ENCODE data around the gene SMAD7.

The SMAD7 gene

DNA sequence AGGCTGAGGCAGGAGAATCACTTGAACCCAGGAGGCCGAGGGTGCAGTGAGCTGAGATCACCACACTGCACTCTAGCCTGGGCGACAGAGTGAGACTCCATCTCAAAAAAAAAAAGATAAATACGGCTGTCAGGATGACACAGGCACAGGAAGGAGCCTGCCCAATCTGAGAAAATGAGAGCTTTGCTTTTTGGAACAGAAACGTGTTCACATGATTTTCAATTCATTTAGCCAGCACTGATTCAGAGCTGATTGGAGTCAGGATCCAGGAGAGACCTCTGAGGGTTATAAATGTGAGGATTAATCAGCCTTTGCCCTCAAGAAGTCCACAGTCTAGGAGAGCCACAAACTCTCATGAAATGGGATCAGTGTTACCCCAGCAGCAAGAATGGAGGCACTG is 6.9 kb upstream of the SMAD7 start:
- Mint-ChIP-seq H3K27me3 (peaks cover 3% of the 10 kb centered on the region), H3K27ac (no peak overlapping the region), H3K36me3 (no peaks in the 10 kb centered on the region), H3K9me3 (ENCODE audit: low read depth) (no peaks in the 10 kb centered on the region), H3K4me1 (ENCODE audit: low read depth) (peaks cover 25% of the 10 kb centered on the region), H3K4me3 (no peak overlapping the region)

DNA sequence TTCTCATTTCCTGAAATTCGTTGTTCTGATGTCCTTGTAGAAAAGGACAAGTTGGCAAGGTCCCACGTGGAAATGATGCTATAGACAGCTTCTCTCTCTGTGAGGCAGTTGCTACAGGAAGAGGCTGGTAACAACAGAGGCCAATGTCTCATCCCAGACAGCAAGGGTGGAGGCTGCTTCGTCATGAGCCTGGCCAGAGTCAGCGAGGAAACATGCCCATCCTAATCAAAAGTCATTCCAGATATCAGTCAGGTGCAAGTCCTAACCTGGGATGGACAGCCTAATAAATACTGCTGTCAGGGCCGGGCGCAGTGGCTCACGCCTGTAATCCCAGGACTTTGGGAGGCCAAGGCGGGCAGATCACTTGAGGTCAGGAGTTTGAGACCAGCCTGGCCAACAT is 6.4 kb upstream of the SMAD7 start:
- peaks cover 22% of the 10 kb centered on the region for H3K4me1 Mint-ChIP-seq (ENCODE audit: low read depth)
- H3K27me3 Mint-ChIP-seq, result no peaks in the 10 kb centered on the region
- no peaks in the 10 kb centered on the region for H3K36me3 Mint-ChIP-seq
- no peaks in the 10 kb centered on the region for H3K9me3 Mint-ChIP-seq (ENCODE audit: low read depth)
- H3K27ac Mint-ChIP-seq, result peak overlapping the region; percentile 28
- H3K4me3 Mint-ChIP-seq, result no peak overlapping the region

DNA sequence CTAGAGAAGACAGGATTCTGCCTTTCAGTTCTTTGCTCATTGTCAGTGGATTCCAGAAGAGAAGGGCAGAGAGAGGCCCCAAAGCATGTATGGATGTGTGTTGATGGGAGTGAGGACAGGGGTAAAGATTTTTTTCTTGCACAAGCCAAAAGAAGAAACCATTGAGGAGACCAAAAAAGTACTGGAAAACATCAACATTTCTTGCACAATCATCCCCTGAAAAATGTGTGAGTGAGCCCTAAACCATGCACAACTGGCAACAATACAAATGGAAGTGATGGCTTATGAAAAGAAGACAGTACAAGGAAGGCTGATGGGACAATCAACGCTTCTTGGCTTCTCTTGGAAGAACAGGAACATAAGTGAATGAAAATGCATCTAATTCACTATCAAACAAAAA is 5.6 kb upstream of the SMAD7 start:
- no peak overlapping the region for H3K27ac Mint-ChIP-seq
- H3K36me3 Mint-ChIP-seq, result no peaks in the 10 kb centered on the region

DNA sequence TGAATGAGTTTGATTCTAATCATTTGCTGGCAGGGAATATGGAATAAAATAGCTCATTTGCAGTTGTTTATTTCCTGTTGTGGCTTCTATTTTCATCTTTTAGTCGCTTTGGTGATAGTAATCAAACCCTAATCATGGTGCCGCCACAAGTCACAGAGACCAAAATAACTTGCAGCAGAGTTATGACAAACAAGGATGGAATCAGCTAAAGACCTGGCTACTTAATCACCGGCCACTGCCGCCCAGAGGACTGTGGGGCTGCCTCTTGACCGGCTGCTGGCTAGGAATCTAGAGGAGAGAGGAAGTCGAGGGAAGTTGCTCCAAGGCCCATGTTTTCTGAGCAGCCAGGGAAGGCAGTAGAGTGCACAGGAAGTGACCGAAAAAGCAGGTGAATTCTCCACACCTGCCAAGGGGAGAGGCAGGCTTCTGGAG is 5.1 kb upstream of the SMAD7 start:
- Mint-ChIP-seq H3K27ac (no peak overlapping the region), H3K36me3 (no peaks in the 10 kb centered on the region), H3K27me3 (no peaks in the 10 kb centered on the region), H3K4me1 (ENCODE audit: low read depth) (peaks cover 25% of the 10 kb centered on the region), H3K4me3 (no peak overlapping the region), H3K9me3 (ENCODE audit: low read depth) (no peaks in the 10 kb centered on the region)

More for the DNA sequence above, 5.6 kb upstream of the SMAD7 start:
- Mint-ChIP-seq H3K4me3 (no peak overlapping the region), H3K9me3 (ENCODE audit: low read depth) (no peaks in the 10 kb centered on the region), H3K27me3 (no peaks in the 10 kb centered on the region), H3K4me1 (ENCODE audit: low read depth) (peaks cover 23% of the 10 kb centered on the region)

DNA sequence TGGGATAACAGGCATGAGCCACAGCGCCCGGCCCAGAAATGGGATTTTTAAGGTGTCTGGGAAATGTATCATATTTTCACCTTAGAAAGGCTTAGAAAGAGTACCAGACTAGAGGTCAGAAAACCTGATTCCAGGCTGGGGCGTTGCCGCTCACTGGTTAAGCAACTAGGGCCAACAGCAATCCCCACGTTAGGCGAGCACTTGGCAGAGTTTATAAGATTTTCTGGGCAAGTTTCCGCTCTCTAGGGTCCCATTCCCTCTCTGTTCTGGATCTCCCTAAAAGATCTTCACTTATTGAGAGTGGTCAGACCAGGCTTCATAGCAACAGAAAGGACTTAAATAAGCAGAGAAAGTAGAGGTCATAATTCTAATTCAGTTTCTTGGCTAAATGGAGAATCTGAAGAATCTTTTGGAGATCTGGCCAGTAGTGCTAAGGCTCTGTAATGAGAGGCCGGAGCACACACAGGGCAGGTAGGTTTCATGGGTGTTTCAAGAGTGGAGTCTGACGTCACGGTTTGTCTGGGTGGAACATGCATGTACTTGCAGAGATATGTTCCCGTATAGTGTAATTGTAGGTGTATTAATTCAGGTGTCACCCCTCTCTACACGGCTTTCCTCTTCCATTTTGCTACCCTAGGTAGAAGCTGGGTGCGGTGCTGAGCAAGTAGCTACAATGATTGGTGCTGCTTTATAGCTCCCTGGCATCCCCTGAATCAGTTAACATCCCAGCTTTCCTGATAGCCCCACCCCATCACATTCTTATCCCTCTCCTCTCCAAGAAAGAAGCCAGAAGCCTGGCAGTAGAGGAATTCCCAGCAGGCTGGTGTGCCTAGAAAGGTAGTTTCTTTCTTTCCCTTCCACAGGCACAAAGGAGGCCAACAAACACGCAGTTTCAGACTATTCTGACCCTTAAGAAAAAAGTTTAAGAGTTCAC is 4.4 kb upstream of the SMAD7 start:
- Mint-ChIP-seq H3K9me3 (ENCODE audit: low read depth) (no peaks in the 10 kb centered on the region), H3K27me3 (no peaks in the 10 kb centered on the region), H3K27ac (no peak overlapping the region), H3K4me1 (ENCODE audit: low read depth) (peaks cover 26% of the 10 kb centered on the region), H3K4me3 (no peak overlapping the region), H3K36me3 (no peaks in the 10 kb centered on the region)

DNA sequence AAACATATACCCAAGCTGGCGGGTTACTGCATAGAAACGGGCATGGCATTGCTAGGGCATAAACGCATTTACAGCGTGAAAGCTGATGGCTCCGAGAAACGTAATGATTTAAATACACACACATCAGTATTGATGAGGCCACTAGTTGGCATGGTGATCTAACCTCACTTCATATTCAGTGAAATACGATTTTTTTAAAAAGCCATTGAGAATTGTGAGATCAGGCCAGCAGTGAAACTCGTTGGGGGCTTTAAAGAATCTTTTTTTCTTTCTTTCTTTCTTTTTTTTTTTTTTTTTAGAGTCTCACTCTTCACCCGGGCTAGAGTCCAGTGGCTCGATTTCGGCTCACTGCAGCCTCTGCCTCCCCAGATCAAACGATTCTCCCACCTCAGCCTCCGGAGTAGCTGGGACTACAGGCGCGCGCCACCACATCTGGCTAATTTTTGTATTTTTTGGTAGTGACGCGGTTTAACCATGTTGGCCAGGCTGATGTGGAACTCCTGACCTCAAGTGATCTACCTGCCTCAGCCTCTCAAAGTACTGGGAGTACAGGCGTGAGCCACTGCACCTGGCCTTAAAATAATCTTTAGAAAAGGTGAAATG is 2.4 kb upstream of the SMAD7 start:
- H3K4me1 Mint-ChIP-seq (ENCODE audit: low read depth), result peaks cover 33% of the 10 kb centered on the region
- no peak overlapping the region for H3K27ac Mint-ChIP-seq

DNA sequence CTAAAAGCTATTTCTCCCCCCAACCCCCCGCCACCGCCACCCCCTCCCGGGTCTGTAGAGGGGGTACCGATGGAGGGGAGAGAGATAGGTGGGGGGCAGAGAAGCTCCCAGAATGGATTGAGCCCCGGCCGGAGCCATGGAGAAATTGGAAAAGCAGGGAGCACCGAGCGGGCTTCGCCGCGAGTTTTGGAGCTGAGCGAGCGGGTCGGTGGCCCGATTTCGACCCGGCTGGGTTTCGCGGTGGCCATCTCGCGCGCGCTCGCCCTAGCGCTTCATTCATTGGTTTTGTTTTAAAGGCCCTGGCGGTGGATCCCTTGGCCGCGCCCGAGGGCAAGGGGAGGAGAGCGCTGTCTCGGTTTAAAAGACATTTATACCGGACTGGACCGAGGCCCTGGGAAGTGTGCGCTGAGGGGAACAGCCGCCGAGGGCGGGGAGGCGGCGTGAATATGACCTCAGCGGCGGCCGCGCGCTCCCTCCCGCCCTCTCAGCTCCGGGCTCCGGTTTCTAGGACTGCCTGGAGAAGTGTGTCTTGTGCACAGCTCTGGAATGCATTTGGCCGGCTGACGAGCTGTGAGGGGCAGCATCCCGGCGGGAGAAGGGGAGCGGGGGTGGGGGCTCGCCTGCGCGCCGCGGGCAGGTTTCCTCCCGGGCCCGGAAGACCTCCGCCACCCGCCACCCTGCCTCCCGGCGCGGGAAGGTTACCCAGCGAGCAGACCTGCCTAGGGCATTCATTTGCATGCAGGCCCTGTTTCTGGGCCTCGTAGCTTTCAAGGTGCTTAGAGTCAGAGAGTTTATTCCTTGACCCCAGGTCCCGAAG is 1.7 kb upstream of the SMAD7 start:
- Mint-ChIP-seq H3K4me1 (ENCODE audit: low read depth) (peaks cover 40% of the 10 kb centered on the region), H3K4me3 (peak overlapping the region; percentile 88), H3K9me3 (ENCODE audit: low read depth) (no peaks in the 10 kb centered on the region), H3K27ac (peak overlapping the region; percentile 96), H3K36me3 (no peaks in the 10 kb centered on the region), H3K27me3 (no peaks in the 10 kb centered on the region)

More for the DNA sequence above, 2.4 kb upstream of the SMAD7 start:
- Mint-ChIP-seq H3K27me3 (no peaks in the 10 kb centered on the region), H3K36me3 (no peaks in the 10 kb centered on the region), H3K4me3 (peak overlapping the region; percentile 88), H3K9me3 (ENCODE audit: low read depth) (no peaks in the 10 kb centered on the region)

DNA sequence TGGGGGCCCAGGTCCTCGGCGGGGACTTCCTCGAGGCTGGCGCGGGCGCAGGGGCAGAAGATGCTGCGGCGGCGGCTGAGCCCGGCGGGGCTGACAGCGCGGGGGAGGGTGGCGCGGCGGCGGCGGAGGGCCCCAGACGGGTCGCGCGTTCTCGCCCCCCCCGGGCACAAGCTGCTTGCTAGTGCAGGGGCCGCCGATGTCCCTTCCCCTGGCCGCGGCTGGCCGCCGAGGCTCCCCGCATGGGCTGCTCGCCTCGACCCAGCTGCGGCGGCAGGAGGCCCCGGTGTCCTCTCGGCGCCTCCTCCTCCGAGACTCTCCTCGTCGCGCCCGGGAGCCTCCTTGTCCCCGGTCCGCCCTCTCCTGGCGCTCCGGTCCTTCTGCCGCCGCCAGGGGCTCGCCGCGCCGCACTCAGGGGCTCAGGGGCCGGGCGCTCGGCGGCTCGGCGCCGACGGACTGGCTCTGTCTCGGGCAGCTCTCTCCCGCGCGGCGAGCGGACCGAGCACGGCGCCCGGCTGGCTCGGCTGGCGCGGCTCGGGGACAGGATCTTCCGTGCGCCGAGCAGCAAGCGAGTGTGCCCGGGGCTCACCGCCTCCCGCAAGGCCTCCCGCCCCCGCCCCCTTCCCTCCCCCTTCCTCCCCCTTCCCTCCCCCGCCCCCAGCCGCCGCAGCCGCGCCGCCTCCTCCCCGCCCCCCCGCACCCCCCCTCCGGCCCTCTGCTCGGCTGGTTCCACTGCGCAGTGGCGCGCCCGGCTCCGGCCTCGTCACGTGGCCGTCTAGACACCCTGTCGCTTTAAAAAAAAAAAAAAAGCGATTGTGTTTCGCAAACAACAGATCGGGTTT is 902 bp upstream of the SMAD7 start:
- H3K27me3 Mint-ChIP-seq, result no peaks in the 10 kb centered on the region
- peaks cover under 1% of the 10 kb centered on the region for H3K36me3 Mint-ChIP-seq
- H3K4me3 Mint-ChIP-seq, result peak overlapping the region; percentile 93
- peaks cover 47% of the 10 kb centered on the region for H3K4me1 Mint-ChIP-seq (ENCODE audit: low read depth)
- H3K9me3 Mint-ChIP-seq (ENCODE audit: low read depth), result no peaks in the 10 kb centered on the region
- peak overlapping the region; percentile 96 for H3K27ac Mint-ChIP-seq

DNA sequence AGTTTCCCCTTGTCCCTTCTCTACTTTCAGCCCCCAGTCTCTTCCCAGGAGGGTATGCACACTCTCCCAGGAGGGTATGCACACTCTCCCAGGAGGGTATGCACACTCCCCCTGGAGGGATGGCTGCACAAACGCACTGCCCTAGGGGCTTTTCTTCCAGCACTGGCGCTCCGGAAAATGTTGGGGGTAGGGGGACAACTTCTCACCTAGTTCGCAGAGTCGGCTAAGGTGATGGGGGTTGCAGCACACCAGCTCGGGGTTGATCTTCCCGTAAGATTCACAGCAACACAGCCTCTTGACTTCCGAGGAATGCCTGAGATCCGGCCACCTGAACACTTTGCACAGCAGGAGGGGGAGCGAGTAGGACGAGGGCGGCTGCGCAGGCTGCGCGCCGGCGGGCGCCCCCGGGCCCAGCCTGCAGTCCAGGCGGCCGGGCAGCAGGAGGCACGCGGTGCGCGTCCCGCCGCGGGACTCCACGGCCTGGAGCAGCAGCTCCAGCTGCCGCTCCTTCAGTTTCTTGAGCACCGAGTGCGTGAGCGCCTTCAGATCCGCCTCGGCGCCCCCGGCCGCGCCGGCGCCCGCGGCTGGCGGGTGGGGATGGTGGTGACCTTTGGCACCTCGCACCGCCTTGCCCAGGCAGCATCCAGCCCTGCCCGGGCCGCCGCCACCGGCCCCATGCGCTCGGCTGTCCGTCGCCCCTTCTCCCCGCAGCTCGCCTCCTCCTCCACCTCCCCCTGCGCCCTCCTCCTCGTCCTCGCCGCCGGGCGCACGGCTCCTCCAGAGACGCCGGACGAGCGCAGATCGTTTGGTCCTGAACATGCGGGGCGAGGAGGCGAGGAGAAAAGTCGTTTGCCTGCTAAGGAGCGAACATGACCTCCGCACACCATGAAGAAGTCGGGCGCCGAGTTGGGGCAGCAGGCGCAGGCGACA is 894 bp downstream of the SMAD7 start:
- Mint-ChIP-seq H3K36me3 (peaks cover 8% of the 10 kb centered on the region), H3K9me3 (ENCODE audit: low read depth) (no peaks in the 10 kb centered on the region), H3K4me1 (ENCODE audit: low read depth) (peaks cover 53% of the 10 kb centered on the region), H3K27me3 (no peaks in the 10 kb centered on the region), H3K4me3 (peak overlapping the region; percentile 97), H3K27ac (peak overlapping the region; percentile 70)

DNA sequence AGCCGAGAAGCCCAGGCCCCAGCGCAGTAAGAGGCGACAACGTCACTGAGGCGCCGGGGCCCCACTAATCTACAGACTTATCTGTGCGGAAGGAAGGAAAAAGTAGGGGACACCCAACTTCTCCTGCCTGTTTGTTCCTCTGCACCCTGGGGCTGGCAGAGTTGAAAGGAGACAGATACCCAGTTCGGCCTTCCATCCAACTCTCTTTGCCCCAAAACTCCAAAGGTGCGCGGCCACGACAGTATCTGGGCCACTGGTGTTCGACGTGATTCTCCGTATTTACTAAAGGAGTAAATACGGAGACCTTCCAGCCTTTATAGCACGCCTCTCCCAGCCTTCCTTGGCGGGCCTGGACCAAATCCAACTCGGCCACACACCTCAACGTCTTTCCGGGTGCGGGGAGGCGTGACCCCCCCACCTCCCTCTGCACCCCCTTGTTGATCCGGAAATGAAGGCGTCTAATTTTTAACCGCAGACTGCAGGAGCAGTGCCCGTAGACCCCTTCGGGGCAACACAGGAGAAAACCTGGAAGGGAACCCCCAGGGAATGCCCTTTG is 1.6 kb downstream of the SMAD7 start:
- peak overlapping the region; percentile 97 for H3K4me3 Mint-ChIP-seq
- H3K9me3 Mint-ChIP-seq (ENCODE audit: low read depth), result no peaks in the 10 kb centered on the region
- H3K4me1 Mint-ChIP-seq (ENCODE audit: low read depth), result peaks cover 58% of the 10 kb centered on the region
- H3K36me3 Mint-ChIP-seq, result peaks cover 11% of the 10 kb centered on the region
- H3K27ac Mint-ChIP-seq, result peak overlapping the region; percentile 50
- no peaks in the 10 kb centered on the region for H3K27me3 Mint-ChIP-seq

DNA sequence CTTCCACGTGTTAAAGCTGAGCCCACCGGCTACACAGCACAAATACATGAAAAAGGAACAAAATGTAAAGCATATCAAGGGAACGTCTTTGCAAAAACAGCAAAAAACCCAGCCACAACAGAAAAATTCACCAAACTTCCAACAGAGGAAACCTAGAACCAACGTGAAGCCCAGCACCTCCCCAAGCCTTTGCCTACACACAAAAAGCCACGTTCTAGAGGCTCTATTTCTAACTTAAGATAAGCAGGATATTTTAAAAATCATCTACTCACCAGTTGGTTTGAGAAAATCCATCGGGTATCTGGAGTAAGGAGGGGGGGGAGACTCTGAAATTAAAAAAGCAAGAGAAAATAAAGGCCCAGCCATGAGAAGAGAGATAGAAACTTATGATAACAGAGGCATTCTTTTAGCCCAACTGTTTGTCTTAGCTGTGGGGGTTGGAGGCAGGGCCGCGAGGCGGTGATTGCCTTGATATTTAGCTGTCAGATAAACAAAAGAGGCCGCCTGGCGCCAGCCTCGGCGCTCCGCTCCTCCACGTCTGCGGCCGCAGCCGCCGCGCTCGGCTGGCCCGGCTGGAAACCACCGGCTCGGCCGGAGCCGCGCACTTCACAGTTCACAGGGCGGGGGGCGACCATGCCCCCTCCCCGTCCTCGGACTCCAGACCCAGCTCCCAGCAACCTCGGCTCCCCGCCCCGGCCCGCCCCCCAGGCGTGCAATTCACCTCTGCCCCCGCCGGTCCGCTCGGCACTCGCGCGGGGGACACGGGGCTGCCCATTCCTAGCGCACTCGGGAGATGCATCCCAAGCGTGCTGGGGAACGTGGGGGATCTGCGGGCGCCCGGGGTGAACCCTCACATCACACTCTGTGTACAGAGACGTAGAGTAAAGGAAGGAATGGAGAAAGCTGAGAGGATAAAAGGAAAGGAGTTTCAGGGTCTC is 2.4 kb downstream of the SMAD7 start:
- Mint-ChIP-seq H3K27me3 (no peaks in the 10 kb centered on the region), H3K27ac (peak overlapping the region; percentile 4), H3K4me3 (peak overlapping the region; percentile 97), H3K9me3 (ENCODE audit: low read depth) (no peaks in the 10 kb centered on the region), H3K4me1 (ENCODE audit: low read depth) (peaks cover 62% of the 10 kb centered on the region), H3K36me3 (peaks cover 11% of the 10 kb centered on the region)

DNA sequence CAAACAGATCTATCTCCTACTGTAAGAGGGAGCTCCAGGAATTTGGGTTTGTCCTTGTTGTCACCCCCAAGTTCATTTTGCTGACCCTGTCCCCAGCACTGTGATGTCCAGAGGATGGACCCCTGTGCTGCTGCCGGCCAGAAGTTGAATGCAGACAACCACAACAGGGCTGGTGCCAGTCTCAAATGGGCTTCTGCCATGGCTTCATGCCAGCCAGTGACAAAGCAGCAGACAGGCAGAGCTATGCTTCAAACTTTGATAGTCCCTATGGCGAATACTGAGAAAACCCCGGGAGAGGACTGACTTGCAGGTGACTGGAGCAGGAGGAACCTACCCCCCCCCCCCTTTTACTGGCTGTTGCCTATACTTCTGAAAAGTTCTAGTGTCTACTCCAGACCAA is 3.2 kb downstream of the SMAD7 start:
- Mint-ChIP-seq H3K36me3 (peaks cover 11% of the 10 kb centered on the region), H3K4me1 (ENCODE audit: low read depth) (peaks cover 67% of the 10 kb centered on the region)

More for the DNA sequence above, 3.2 kb downstream of the SMAD7 start:
- peak overlapping the region; percentile 97 for H3K4me3 Mint-ChIP-seq
- H3K9me3 Mint-ChIP-seq (ENCODE audit: low read depth), result no peaks in the 10 kb centered on the region
- no peaks in the 10 kb centered on the region for H3K27me3 Mint-ChIP-seq
- H3K27ac Mint-ChIP-seq, result no peak overlapping the region
